Naive thymus-derived CD4-positive, alpha-beta T cell (primary cell): ENCODE data around the gene SFXN1. TPM values are rescaled to one million over a fixed set of nuclear protein-coding genes. Genes with fewer than 3 reads are reported as not detected.

Experiments used
- ATAC-seq: fragments of 150-1000 bp; cut with Tn5 transposase; 2 replicates; pipeline ENCODE4 v1.10.0; 2021; ENCODE audit warnings: mild to moderate bottlenecking, moderate library complexity
- CTCF ChIA-PET: fragments of 350-600 bp; sonication (Branson Sonifier 250); formaldehyde crosslinking; loops from one replicate; lab custom pipeline; 2021; ENCODE audit warnings: antibody characterized with exemption; lab: Charles Lee
- POLR2A ChIA-PET: fragments of 350-600 bp; sonication (Branson Sonifier 250); formaldehyde crosslinking; loops from one replicate; lab custom pipeline; 2021; ENCODE audit warnings: antibody characterized with exemption, inconsistent platforms; lab: Charles Lee
- DNase-seq, 9 donors: peaks; one replicate each; pipeline versions ENCODE4 v3.0.0 to v3.0.0-alpha.2; 2020 to 2022; ENCODE audit warnings: mixed read lengths in 1 of 9
- H3K27ac ChIP-seq: one replicate; pipeline ENCODE4 v1.7.0; 2013; ENCODE audit warnings: mild to moderate bottlenecking, low read depth, low read length, moderate library complexity
- H3K27me3 ChIP-seq, 2 donors: one replicate each; pipeline ENCODE4 v1.7.0; 2013; ENCODE audit warnings: low read length in 2 of 2, mild to moderate bottlenecking in 2 of 2, moderate library complexity in 2 of 2; ENCODE audit not compliant: control insufficient read depth in 2 of 2, insufficient read depth in 2 of 2
- H3K36me3 ChIP-seq, 3 experiments: 1 replicate in 2 of 3; 2 replicates in 1 of 3; pipeline ENCODE4 v1.7.0; 2013; ENCODE audit warnings: low read length in 3 of 3, mild to moderate bottlenecking in 3 of 3, moderate library complexity in 1 of 3; ENCODE audit not compliant: insufficient read depth in 3 of 3, control insufficient read depth in 2 of 3
- H3K4me1 ChIP-seq, 2 donors: one replicate each; pipeline ENCODE4 v1.7.0; 2013; ENCODE audit warnings: low read length in 2 of 2, mild to moderate bottlenecking in 2 of 2, moderate library complexity in 1 of 2; ENCODE audit not compliant: control insufficient read depth in 2 of 2, insufficient read depth in 2 of 2
- H3K4me3 ChIP-seq: 2 replicates; pipeline ENCODE4 v1.7.0; 2013; ENCODE audit warnings: mild to moderate bottlenecking, low read length
- H3K9me3 ChIP-seq, 3 experiments: 1 replicate in 2 of 3; 2 replicates in 1 of 3; pipeline ENCODE4 v1.7.0; 2013; ENCODE audit warnings: low read length in 3 of 3; ENCODE audit not compliant: control insufficient read depth in 2 of 3
- H3K27ac Mint-ChIP-seq, 9 donors: one replicate each; pipeline ENCODE4 v1.8.0; 2020 to 2022; ENCODE audit warnings: mixed read lengths in 9 of 9, mild to moderate bottlenecking in 8 of 9, moderate library complexity in 5 of 9, inconsistent platforms in 2 of 9
- H3K27me3 Mint-ChIP-seq, 5 donors: one replicate each; pipeline ENCODE4 v1.8.0; 2021 to 2022; ENCODE audit warnings: mixed read lengths in 5 of 5, mild to moderate bottlenecking in 1 of 5
- H3K36me3 Mint-ChIP-seq, 5 donors: one replicate each; pipeline ENCODE4 v1.8.0; 2020 to 2022; ENCODE audit warnings: mixed read lengths in 5 of 5, mild to moderate bottlenecking in 3 of 5, inconsistent platforms in 1 of 5
- H3K4me1 Mint-ChIP-seq, 7 donors: one replicate each; pipeline ENCODE4 v1.8.0; 2020 to 2022; ENCODE audit warnings: mixed read lengths in 7 of 7, mild to moderate bottlenecking in 3 of 7, inconsistent platforms in 1 of 7
- H3K4me3 Mint-ChIP-seq, 10 donors: one replicate each; pipeline ENCODE4 v1.8.0; 2020 to 2022; ENCODE audit warnings: mild to moderate bottlenecking in 10 of 10, mixed read lengths in 10 of 10, moderate library complexity in 6 of 10, inconsistent platforms in 2 of 10
- H3K9me3 Mint-ChIP-seq, 11 donors: one replicate each; pipeline ENCODE4 v1.8.0; 2020 to 2022; ENCODE audit warnings: mixed read lengths in 11 of 11, mild to moderate bottlenecking in 4 of 11, inconsistent platforms in 1 of 11, moderate library complexity in 1 of 11
- intact Hi-C, 2 donors: fragments of 100-400 bp; cut with micrococcal nuclease; formaldehyde crosslinking; loops; one replicate each; pipeline ENCODE4 v1.15.1; 2023
- polyA plus RNA-seq, 2 donors: library from polyadenylated mRNA; unstranded; fragments of 300-500 nt; fragmentation: Illumina TruSeq; gene quantifications; one replicate each; pipeline ENCODE4 v1.2.3, GENCODE V29; 2021
- total RNA-seq, 6 experiments: library from RNA in 5 of 6; stranded (reverse) in 5 of 6; gene quantifications; 1 replicate in 5 of 6; 2 replicates in 1 of 6; pipeline ENCODE4 v1.2.3 and lab custom pipeline; 2021 to 2026

The SFXN1 gene
- 100 to 1,000 TPM in 1 of 5 experiments, 10 to 100 TPM in 4; 58.7 to 177 (median 88.9) TPM for total RNA-seq
- polyA plus RNA-seq: 10 to 100 TPM; 40.2 to 64.0 TPM
- total RNA-seq (lab: John Stamatoyannopoulos, UW): 65.6 reads per million, percentile 77 among the genes with 10 or more reads in this experiment

- ATAC-seq: peak; percentile 82
- peak within 1 kb of the TSS; percentile 72 for H3K27ac ChIP-seq
- intact Hi-C loops: loop anchor here (1.0 to 5.0 kb wide), 5 partner anchors 14 to 1861 kb away; partner anchors contain the start of gene BOD1 (in 1 of the 2)
- peaks cover 0 to 2% (median 0%) of the 10 kb centered on the region in 11 donors for H3K9me3 Mint-ChIP-seq
- peak within 1 kb of the TSS; percentile 93 for H3K4me3 ChIP-seq
- peaks cover 0 to 10% (median 0%) of the 10 kb centered on the region in 3 experiments for H3K36me3 ChIP-seq
- peak within 1 kb of the TSS; percentile 95 to 98 (median 98) for H3K4me3 Mint-ChIP-seq
- no peaks in the 10 kb centered on the region for H3K27me3 ChIP-seq
- POLR2A ChIA-PET: interaction anchor here (0.6 to 1.3 kb wide), 11 partner anchors 12 to 173 kb away, joined by 3 to 11 read pairs (median 4); no protein-coding TSS in a partner anchor
- CTCF ChIA-PET: interaction anchor here (1.7 kb wide), 1 partner anchor 14 kb away, joined by 7 read pairs; no protein-coding TSS in a partner anchor
- peaks cover 29 to 34% of the 10 kb centered on the region in 2 donors for H3K4me1 ChIP-seq
- peak; percentile 56 to 90 (median 76) for DNase-seq
- H3K4me1 Mint-ChIP-seq: peaks cover 33 to 64% (median 54%) of the 10 kb centered on the region in 7 donors
- H3K36me3 Mint-ChIP-seq: peaks cover 4 to 26% (median 14%) of the 10 kb centered on the region in 5 donors
- H3K27me3 Mint-ChIP-seq: peaks cover 0 to 19% (median 4%) of the 10 kb centered on the region in 5 donors
- H3K9me3 ChIP-seq: no peaks in the 10 kb centered on the region
- H3K27ac Mint-ChIP-seq: peak within 1 kb of the TSS; percentile 71 to 98 (median 95)
Measured at GRCh38 chr5:175478384-175479124, at the start of gene SFXN1. Gene SFXN1 (plus strand): TSS chr5:175478560. CDS start chr5:175492104, 13,544 bp downstream.

- DNase-seq (no peak), ATAC-seq (no peak)
- Mint-ChIP-seq H3K4me3 (no peak overlapping the region), H3K9me3 (peaks cover 0 to 3% (median 0%) of the 10 kb centered on the region in 11 donors), H3K27me3 (peaks cover 23 to 52% (median 32%) of the 10 kb centered on the region in 5 donors), H3K4me1 (no peaks in the 10 kb centered on the region), H3K36me3 (no peaks in the 10 kb centered on the region), H3K27ac (no peak overlapping the region)
- Histone ChIP-seq H3K4me1 (no peaks in the 10 kb centered on the region), H3K9me3 (no peaks in the 10 kb centered on the region), H3K36me3 (no peaks in the 10 kb centered on the region), H3K27ac (no peak overlapping the region), H3K27me3 (peaks cover 0 to 3% of the 10 kb centered on the region in 2 donors), H3K4me3 (no peak overlapping the region)
- ChIA-PET POLR2A (no interaction called here), CTCF (no interaction called here)
- intact Hi-C loops: no loop called here
Measured at GRCh38 chr5:175434800-175435199, 43.6 kb upstream of the SFXN1 start.

DNA sequence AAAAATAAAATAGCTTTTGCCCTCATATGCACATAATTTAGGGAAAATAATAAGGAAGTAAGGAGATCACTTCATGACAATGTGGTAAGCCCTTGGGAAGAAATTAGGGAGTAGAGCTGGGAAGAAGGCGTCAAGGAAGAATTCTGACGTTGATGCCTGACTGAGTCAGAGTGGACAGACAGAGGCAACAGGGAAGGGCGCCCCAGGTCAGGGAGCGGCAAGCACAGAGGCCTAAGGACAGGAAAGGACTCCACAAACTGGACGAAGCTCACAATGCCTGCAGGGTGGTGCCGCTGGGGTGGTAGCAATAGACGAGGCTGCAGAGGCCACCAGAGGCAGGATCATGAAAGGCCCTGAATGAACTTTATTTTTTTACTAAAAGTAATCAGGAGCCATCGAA, 42.0 kb upstream of the SFXN1 start:
- POLR2A ChIA-PET: no interaction called here
- DNase-seq: no peak

GRCh38 chr5:175438234-175438857, 40.0 kb upstream of the SFXN1 start:
- ChIA-PET POLR2A (no interaction called here), CTCF (no interaction called here)
- no peak overlapping the region for H3K27ac ChIP-seq
- DNase-seq: no peak
- H3K4me3 ChIP-seq: no peak overlapping the region
- no peak overlapping the region for H3K27ac Mint-ChIP-seq
- H3K4me3 Mint-ChIP-seq: no peak overlapping the region
- H3K4me1 ChIP-seq: no peaks in the 10 kb centered on the region
- peaks cover 0 to 2% (median 0%) of the 10 kb centered on the region in 7 donors for H3K4me1 Mint-ChIP-seq
- peaks cover 0 to under 1% of the 10 kb centered on the region in 2 donors for H3K27me3 ChIP-seq
- no peaks in the 10 kb centered on the region for H3K9me3 ChIP-seq
- intact Hi-C loops: no loop called here
- H3K9me3 Mint-ChIP-seq: no peaks in the 10 kb centered on the region
- no peak for ATAC-seq
- peaks cover 38 to 65% (median 59%) of the 10 kb centered on the region in 5 donors for H3K27me3 Mint-ChIP-seq
- H3K36me3 ChIP-seq: no peaks in the 10 kb centered on the region
- H3K36me3 Mint-ChIP-seq: no peaks in the 10 kb centered on the region

More for the DNA sequence above, 42.0 kb upstream of the SFXN1 start:
- Histone ChIP-seq H3K36me3 (no peaks in the 10 kb centered on the region), H3K4me3 (no peak overlapping the region), H3K27me3 (no peaks in the 10 kb centered on the region), H3K27ac (no peak overlapping the region), H3K4me1 (no peaks in the 10 kb centered on the region), H3K9me3 (no peaks in the 10 kb centered on the region)
- no peaks in the 10 kb centered on the region for H3K4me1 Mint-ChIP-seq
- H3K36me3 Mint-ChIP-seq: no peaks in the 10 kb centered on the region
- intact Hi-C loops: no loop called here
- peaks cover 19 to 53% (median 43%) of the 10 kb centered on the region in 5 donors for H3K27me3 Mint-ChIP-seq
- H3K9me3 Mint-ChIP-seq: no peaks in the 10 kb centered on the region
- CTCF ChIA-PET: no interaction called here
- no peak overlapping the region for H3K27ac Mint-ChIP-seq
- no peak for ATAC-seq
- no peak overlapping the region for H3K4me3 Mint-ChIP-seq

GRCh38 chr5:175443514-175444059, 34.8 kb upstream of the SFXN1 start:
- Mint-ChIP-seq H3K4me1 (peaks cover 0 to 14% (median 7%) of the 10 kb centered on the region in 7 donors), H3K36me3 (no peaks in the 10 kb centered on the region), H3K27me3 (peaks cover 49 to 82% (median 55%) of the 10 kb centered on the region in 5 donors), H3K27ac (no peak overlapping the region), H3K4me3 (peak overlapping the region in 5 of 10 donors; percentile 39 to 67 (median 50)), H3K9me3 (no peaks in the 10 kb centered on the region)
- peaks cover 0 to 5% of the 10 kb centered on the region in 2 donors for H3K4me1 ChIP-seq
- H3K36me3 ChIP-seq: no peaks in the 10 kb centered on the region
- H3K27me3 ChIP-seq: peaks cover 3 to 12% of the 10 kb centered on the region in 2 donors
- CTCF ChIA-PET: interaction anchor here (0.6 to 1.5 kb wide), 4 partner anchors 17 to 1416 kb away, joined by 3 to 13 read pairs (median 4); no protein-coding TSS in a partner anchor
- DNase-seq (no peak), ATAC-seq (no peak)
- intact Hi-C loops: loop anchor here (1.0 kb wide), 1 partner anchor 492 kb away; no protein-coding TSS in a partner anchor
- POLR2A ChIA-PET: no interaction called here
- H3K9me3 ChIP-seq: no peaks in the 10 kb centered on the region
- H3K27ac ChIP-seq: no peak overlapping the region
- H3K4me3 ChIP-seq: no peak overlapping the region
